Activated CD4-positive, alpha-beta T cell treated with anti-CD3 and anti-CD28 coated beads for 1 hour (primary cell): ENCODE measurements around the gene CFDP1.

Experiments used
- DNase-seq: peaks from one replicate; pipeline ENCODE4 v3.0.0-alpha.2; 2020

CFDP1 gene

GRCh38 chr16:75371171-75371570, 62.1 kb downstream of the CFDP1 start:
- DNase-seq = no peak

GRCh38 chr16:75364286-75364791, 69.0 kb downstream of the CFDP1 start:
- DNase-seq = no peak

GRCh38 chr16:75362846-75363245, 70.5 kb downstream of the CFDP1 start:
- no peak for DNase-seq

GRCh38 chr16:75361936-75362335, 71.4 kb downstream of the CFDP1 start:
- DNase-seq = no peak

- no peak for DNase-seq
Measured at GRCh38 chr16:75354170-75354569, 79.1 kb downstream of the CFDP1 start.

GRCh38 chr16:75351183-75351582, 82.1 kb downstream of the CFDP1 start:
- DNase-seq = no peak

GRCh38 chr16:75345711-75346110, 87.6 kb downstream of the CFDP1 start:
- no peak for DNase-seq

- no peak for DNase-seq
Measured at GRCh38 chr16:75343941-75344340, 89.4 kb downstream of the CFDP1 start.

GRCh38 chr16:75343286-75343685, 90.0 kb downstream of the CFDP1 start:
- no peak for DNase-seq

GRCh38 chr16:75342308-75342811, 90.9 kb downstream of the CFDP1 start:
- no peak for DNase-seq

GRCh38 chr16:75341564-75342307, 91.6 kb downstream of the CFDP1 start:
- DNase-seq = no peak

GRCh38 chr16:75340741-75341491, 92.4 kb downstream of the CFDP1 start:
- no peak for DNase-seq

GRCh38 chr16:75337430-75337829, 95.9 kb downstream of the CFDP1 start:
- DNase-seq = no peak

GRCh38 chr16:75336521-75336920, 96.8 kb downstream of the CFDP1 start:
- DNase-seq = no peak

- no peak for DNase-seq
Measured at GRCh38 chr16:75333721-75334163, 99.6 kb downstream of the CFDP1 start.

- DNase-seq = no peak
Measured at GRCh38 chr16:75329943-75330342, 103.4 kb downstream of the CFDP1 start.

- DNase-seq = no peak
Measured at GRCh38 chr16:75326333-75326732, 107.0 kb downstream of the CFDP1 start.

- no peak for DNase-seq
Measured at GRCh38 chr16:75323933-75324332, 109.4 kb downstream of the CFDP1 start.

GRCh38 chr16:75323198-75323597, 110.1 kb downstream of the CFDP1 start:
- no peak for DNase-seq

- no peak for DNase-seq
Measured at GRCh38 chr16:75322740-75323139, 110.6 kb downstream of the CFDP1 start.

GRCh38 chr16:75320435-75320834, 112.9 kb downstream of the CFDP1 start:
- DNase-seq = no peak

- no peak for DNase-seq
Measured at GRCh38 chr16:75319513-75320411, 113.5 kb downstream of the CFDP1 start.

- DNase-seq = no peak
Measured at GRCh38 chr16:75318737-75319136, 114.6 kb downstream of the CFDP1 start.
